ENCODE results near the gene SLC17A7.

The SLC17A7 gene

DNA sequence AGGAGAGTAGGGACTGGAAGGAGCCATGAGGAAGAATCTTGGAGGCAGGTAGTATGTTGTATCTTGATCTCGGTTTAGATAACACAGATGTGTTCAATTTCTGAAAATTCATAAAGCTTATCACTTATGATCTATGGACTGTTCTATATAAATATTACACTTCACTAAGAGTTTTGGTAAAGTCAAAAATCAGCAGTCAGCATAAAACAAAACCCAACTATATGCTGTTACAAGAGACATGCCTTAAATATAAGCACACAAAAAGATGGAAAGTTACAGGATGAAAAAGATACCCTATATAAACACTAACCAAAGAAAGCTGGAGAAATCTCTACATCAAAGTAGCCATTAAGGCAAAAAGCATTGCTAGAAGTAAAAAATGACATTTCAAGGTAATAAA, 57.7 kb downstream of the SLC17A7 start:
- no peaks in the 10 kb centered on the region for H3K27me3 ChIP-seq (ENCODE audit: low read depth, low read length)
- H3K36me3 ChIP-seq (replicated peaks; ENCODE audit: low read depth, low read length) = no peaks in the 10 kb centered on the region
- no peak overlapping the region for H3K27ac ChIP-seq (ENCODE audit: low read length)
- peaks cover 16% of the 10 kb centered on the region for H3K4me1 ChIP-seq (ENCODE audit: low read length)
- no peak for TF ChIP-seq EZH2phosphoT487 (IDR thresholded peaks at IDR 0.05; ENCODE audit: low read depth)
- TF ChIP-seq, protein P1, sequence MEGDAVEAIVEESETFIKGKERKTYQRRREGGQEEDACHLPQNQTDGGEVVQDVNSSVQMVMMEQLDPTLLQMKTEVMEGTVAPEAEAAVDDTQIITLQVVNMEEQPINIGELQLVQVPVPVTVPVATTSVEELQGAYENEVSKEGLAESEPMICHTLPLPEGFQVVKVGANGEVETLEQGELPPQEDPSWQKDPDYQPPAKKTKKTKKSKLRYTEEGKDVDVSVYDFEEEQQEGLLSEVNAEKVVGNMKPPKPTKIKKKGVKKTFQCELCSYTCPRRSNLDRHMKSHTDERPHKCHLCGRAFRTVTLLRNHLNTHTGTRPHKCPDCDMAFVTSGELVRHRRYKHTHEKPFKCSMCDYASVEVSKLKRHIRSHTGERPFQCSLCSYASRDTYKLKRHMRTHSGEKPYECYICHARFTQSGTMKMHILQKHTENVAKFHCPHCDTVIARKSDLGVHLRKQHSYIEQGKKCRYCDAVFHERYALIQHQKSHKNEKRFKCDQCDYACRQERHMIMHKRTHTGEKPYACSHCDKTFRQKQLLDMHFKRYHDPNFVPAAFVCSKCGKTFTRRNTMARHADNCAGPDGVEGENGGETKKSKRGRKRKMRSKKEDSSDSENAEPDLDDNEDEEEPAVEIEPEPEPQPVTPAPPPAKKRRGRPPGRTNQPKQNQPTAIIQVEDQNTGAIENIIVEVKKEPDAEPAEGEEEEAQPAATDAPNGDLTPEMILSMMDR (IDR thresholded peaks at IDR 0.05; ENCODE audit: low read depth, low read length) = no peak
- no peak overlapping the region for H3K4me3 ChIP-seq (ENCODE audit: low read length)
- no peak overlapping the region for H3K4me2 ChIP-seq (ENCODE audit: low read length)
- no peaks in the 10 kb centered on the region for H3K79me2 ChIP-seq (ENCODE audit: low read length)
- no peak overlapping the region for H3K9ac ChIP-seq (ENCODE audit: low read length)
- no peaks in the 10 kb centered on the region for H4K20me1 ChIP-seq (ENCODE audit: insufficient read depth, low read length)
- no peak overlapping the region for H2AFZ ChIP-seq (ENCODE audit: low read depth, low read length)
- H3K9me3 ChIP-seq (ENCODE audit: insufficient read depth, low read length) = no peaks in the 10 kb centered on the region

DNA sequence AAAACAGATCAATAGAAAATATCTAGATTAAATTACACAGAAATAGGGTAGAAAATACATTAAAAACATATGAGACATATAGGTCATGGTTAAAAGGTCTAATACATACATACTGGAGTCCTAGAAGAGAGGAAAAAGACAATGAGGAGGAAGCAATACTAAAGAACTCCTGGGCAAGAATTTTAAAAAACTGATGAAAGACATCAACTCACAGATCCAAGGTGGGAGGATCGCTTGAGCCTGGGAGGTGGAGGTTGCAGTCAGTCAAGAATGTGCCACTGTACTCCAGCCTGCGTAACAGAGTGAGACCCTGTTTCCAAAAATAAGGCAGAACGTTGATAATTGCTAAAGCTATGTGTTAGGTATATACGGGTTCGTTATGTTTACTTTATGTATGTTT, 58.7 kb downstream of the SLC17A7 start:
- TF ChIP-seq, protein P1 (IDR thresholded peaks at IDR 0.05; ENCODE audit: low read depth, low read length) = no peak
- no peak for TF ChIP-seq EZH2phosphoT487 (IDR thresholded peaks at IDR 0.05; ENCODE audit: low read depth)
- H3K9me3 ChIP-seq (ENCODE audit: insufficient read depth, low read length) = no peaks in the 10 kb centered on the region
- no peak overlapping the region for H3K4me3 ChIP-seq (ENCODE audit: low read length)
- H3K79me2 ChIP-seq (ENCODE audit: low read length) = no peaks in the 10 kb centered on the region
- no peak overlapping the region for H2AFZ ChIP-seq (ENCODE audit: low read depth, low read length)
- H3K4me2 ChIP-seq (ENCODE audit: low read length) = no peak overlapping the region
- peaks cover 6% of the 10 kb centered on the region for H3K4me1 ChIP-seq (ENCODE audit: low read length)
- H3K27ac ChIP-seq (ENCODE audit: low read length) = no peak overlapping the region
- no peaks in the 10 kb centered on the region for H3K36me3 ChIP-seq (replicated peaks; ENCODE audit: low read depth, low read length)
- H4K20me1 ChIP-seq (ENCODE audit: insufficient read depth, low read length) = no peaks in the 10 kb centered on the region
- H3K9ac ChIP-seq (ENCODE audit: low read length) = no peak overlapping the region
- H3K27me3 ChIP-seq (ENCODE audit: low read depth, low read length) = no peaks in the 10 kb centered on the region

DNA sequence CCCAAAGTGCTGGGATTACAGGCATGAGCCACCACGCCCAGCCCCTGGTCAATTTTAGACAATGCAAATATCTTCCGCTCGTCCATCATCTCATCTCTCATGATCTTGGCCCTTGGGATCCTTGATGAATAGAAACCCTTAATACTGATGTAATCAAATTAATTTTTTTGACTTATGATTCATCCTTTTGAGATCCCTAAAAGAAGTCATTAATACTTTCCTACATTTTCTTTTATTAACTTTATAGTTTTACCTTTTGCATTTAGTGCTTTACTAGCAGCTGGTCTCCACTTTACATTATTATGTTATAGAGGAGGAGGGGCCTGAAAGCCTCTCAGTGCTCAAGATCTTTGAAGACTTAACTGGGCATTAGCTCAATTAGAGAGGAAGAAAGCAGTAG, 60.9 kb downstream of the SLC17A7 start:
- Histone ChIP-seq H3K4me2 (ENCODE audit: low read length) (no peak overlapping the region), H2AFZ (ENCODE audit: low read depth, low read length) (no peak overlapping the region), H3K27ac (ENCODE audit: low read length) (no peak overlapping the region), H3K36me3 (replicated peaks; ENCODE audit: low read depth, low read length) (no peaks in the 10 kb centered on the region), H3K9ac (ENCODE audit: low read length) (no peak overlapping the region), H3K27me3 (ENCODE audit: low read depth, low read length) (no peaks in the 10 kb centered on the region), H3K4me3 (ENCODE audit: low read length) (no peak overlapping the region), H4K20me1 (ENCODE audit: insufficient read depth, low read length) (no peaks in the 10 kb centered on the region), H3K9me3 (ENCODE audit: insufficient read depth, low read length) (no peaks in the 10 kb centered on the region), H3K79me2 (ENCODE audit: low read length) (no peaks in the 10 kb centered on the region), H3K4me1 (ENCODE audit: low read length) (no peaks in the 10 kb centered on the region)
- no peak for TF ChIP-seq EZH2phosphoT487 (IDR thresholded peaks at IDR 0.05; ENCODE audit: low read depth)
- TF ChIP-seq, protein P1 (IDR thresholded peaks at IDR 0.05; ENCODE audit: low read depth, low read length) = no peak
